ENCODE measurements around the gene AP2A1.

AP2A1 gene

GRCh38 chr19:49855676-49856573, 89.1 kb downstream of the AP2A1 start:
- DNase-seq (ENCODE audit: low read depth in 2 of 2) = no peak

- DNase-seq (ENCODE audit: low read depth in 2 of 2) = no peak
Observed at GRCh38 chr19:49856574-49857021, 89.8 kb downstream of the AP2A1 start.

Measured in fibroblast of skin of left biceps (primary cell).